HepG2 (cell line): ENCODE data around the gene ZC3H12A. TPM values are rescaled to one million over a fixed set of nuclear protein-coding genes. Genes with fewer than 3 reads are reported as not detected.

ENCODE experiments used
- ATAC-seq: fragments of 200-7000 bp; cut with Tn5 transposase; 3 replicates; pipeline ENCODE4 v1.9.1; 2020; ENCODE audit warnings: mild to moderate bottlenecking, moderate library complexity
- BruUV-seq: library from RNA; stranded (reverse); fragments of 400-500 nt; replicated peaks from 2 replicates; lab custom pipeline; 2021; lab: Mats Ljungman, UMichigan
- CTCF ChIA-PET: fragments of 300-600 bp; formaldehyde crosslinking; extraction: SDS; loops from one replicate; lab custom pipeline; 2021; ENCODE audit warnings: low total read pairs, inconsistent platforms, low intra/inter-chr PET ratio; lab: Yijun Ruan, JAX
- POLR2A ChIA-PET: fragments of 350-600 bp; sonication (Branson Sonifier 250); formaldehyde crosslinking; loops from one replicate; lab custom pipeline; 2020; ENCODE audit warnings: antibody characterized with exemption, inconsistent platforms; lab: Yijun Ruan, JAX
- DNase-seq: peaks from one replicate; pipeline ENCODE4 v3.0.0-alpha.2; 2015; ENCODE audit warnings: low spot score
- FAIRE-seq: peaks from 3 replicates; lab custom pipeline; 2011; peaks lifted over from hg19 to GRCh38; lab: Jason Lieb, UNC
- H2AFZ ChIP-seq: one replicate; pipeline ENCODE4 v1.6.1; 2011; ENCODE audit warnings: low read length, inconsistent platforms
- H3K27ac ChIP-seq: fragments of 300-600 bp; 3 replicates; pipeline ENCODE4 v1.8.0; 2011; ENCODE audit warnings: mixed run types, mild to moderate bottlenecking, mixed read lengths, low read length, inconsistent platforms; ENCODE audit not compliant: insufficient read depth; ENCODE audit errors: extremely low read length
- H3K27me3 ChIP-seq, 2 experiments: fragments of 200-600 bp in 1 of 2; 2 replicates in 1 of 2; 3 replicates in 1 of 2; pipeline versions ENCODE4 v1.6.0 to v1.8.0; 2011; ENCODE audit warnings: low read length in 2 of 2, mild to moderate bottlenecking in 2 of 2, moderate library complexity in 2 of 2, inconsistent platforms in 1 of 2; ENCODE audit not compliant: insufficient read depth in 2 of 2, control insufficient read depth in 1 of 2
- H3K36me3 ChIP-seq, 2 experiments: fragments of 200-600 bp in 1 of 2; replicated peaks in 1 of 2; 2 replicates in 1 of 2; 3 replicates in 1 of 2; pipeline versions ENCODE4 v1.5.1 to v1.8.0; 2011; ENCODE audit warnings: low read length in 2 of 2, inconsistent platforms in 1 of 2; ENCODE audit not compliant: insufficient read depth in 2 of 2, control insufficient read depth in 1 of 2
- H3K4me1 ChIP-seq: 2 replicates; pipeline ENCODE4 v1.5.1; 2012; ENCODE audit warnings: low read length, inconsistent platforms; ENCODE audit not compliant: insufficient read depth
- H3K4me2 ChIP-seq: 2 replicates; pipeline ENCODE4 v1.6.0; 2011; ENCODE audit warnings: low read depth, low read length, inconsistent platforms
- H3K4me3 ChIP-seq, 3 experiments: fragments of 200-600 bp in 1 of 3; sonication (generic), shearing (Covaris generic) in 1 of 3; replicated peaks in 1 of 3; 2 replicates each; pipeline ENCODE4 v1.5.1; 2011 to 2016; ENCODE audit warnings: low read length in 3 of 3, inconsistent platforms in 2 of 3, low read depth in 2 of 3, mild to moderate bottlenecking in 2 of 3, control low read depth in 1 of 3, mixed read lengths in 1 of 3; ENCODE audit not compliant: insufficient read depth in 1 of 3
- H3K79me2 ChIP-seq: one replicate; pipeline ENCODE4 v1.6.1; 2011; ENCODE audit warnings: low read length, inconsistent platforms; ENCODE audit not compliant: insufficient read depth
- H3K9ac ChIP-seq: 2 replicates; pipeline ENCODE4 v1.6.0; 2011; ENCODE audit warnings: mild to moderate bottlenecking, low read depth, low read length, inconsistent platforms; ENCODE audit not compliant: insufficient read depth
- H3K9me3 ChIP-seq: 2 replicates; pipeline ENCODE4 v1.5.1; 2012; ENCODE audit warnings: mild to moderate bottlenecking, low read length
- H4K20me1 ChIP-seq: 2 replicates; pipeline ENCODE4 v1.6.0; 2011; ENCODE audit warnings: inconsistent platforms, mild to moderate bottlenecking, low read length, moderate library complexity; ENCODE audit not compliant: insufficient read depth
- ARID3A ChIP-seq: IDR thresholded peaks from 2 replicates; pipeline ENCODE4 v1.6.1; 2012; ENCODE audit warnings: low read depth, low read length, improper control_type of control experiment
- BHLHE40 ChIP-seq: IDR thresholded peaks from 2 replicates; pipeline ENCODE4 v1.6.1; 2011; ENCODE audit warnings: low read length, improper control_type of control experiment
- CCAR2 ChIP-seq: fragments of 200-400 bp; formaldehyde crosslinking; optimal IDR thresholded peaks from 2 replicates; pipeline ENCODE3; 2018; ENCODE audit warnings: low read depth, mild to moderate bottlenecking, low read length, moderate library complexity
- ELF1 ChIP-seq: sonication (generic); formaldehyde crosslinking; IDR thresholded peaks from 2 replicates; pipeline ENCODE4 v1.4.0; 2020; ENCODE audit warnings: missing genetic modification reagents
- KAT7 ChIP-seq: IDR thresholded peaks from 2 replicates; pipeline ENCODE4 v1.6.1; 2018; ENCODE audit warnings: borderline replicate concordance, missing compliant biosample characterization
- MIER2 ChIP-seq: IDR thresholded peaks from 2 replicates; pipeline ENCODE4 v1.6.1; 2016; ENCODE audit warnings: missing biosample characterization, missing genetic modification reagents
- POLR2A ChIP-seq, 2 experiments: IDR thresholded peaks; 2 replicates each; pipeline ENCODE4 v1.6.1; 2011; ENCODE audit warnings: low read depth in 2 of 2, low read length in 2 of 2, mild to moderate bottlenecking in 1 of 2, moderate library complexity in 1 of 2; ENCODE audit not compliant: insufficient read depth in 1 of 2
- SMYD3 ChIP-seq: sonication (generic); formaldehyde crosslinking; IDR thresholded peaks from 2 replicates; pipeline ENCODE4 v1.8.1; 2023; ENCODE audit warnings: mild to moderate bottlenecking, missing genetic modification reagents
- ZEB1 ChIP-seq: IDR thresholded peaks from 2 replicates; pipeline ENCODE4 v1.6.1; 2012; ENCODE audit warnings: mild to moderate bottlenecking, low read depth, inconsistent platforms; ENCODE audit not compliant: insufficient replicate concordance
- ZNF761 ChIP-seq: sonication (generic); formaldehyde crosslinking; conservative IDR thresholded peaks from 2 replicates; pipeline ENCODE4 v1.4.0; 2020; ENCODE audit warnings: mild to moderate bottlenecking, missing genetic modification reagents
- ZNF790 ChIP-seq: sonication (generic); formaldehyde crosslinking; IDR thresholded peaks from 2 replicates; pipeline ENCODE4 v1.8.0; 2022; ENCODE audit warnings: missing genetic modification reagents, mild to moderate bottlenecking, borderline replicate concordance
- WGBS: methylation state at CpG from one replicate; pipeline ENCODE4 v1.1.6; 2017; ENCODE audit warnings: low lambda C conversion rate; 5-methylcytosine and 5-hydroxymethylcytosine counted together
- in situ Hi-C: cut with HindIII; loops from 2 replicates; pipeline ENCODE4 v1.10.0; 2017; ENCODE audit warnings: low pct_unique_long_range_greater_than_20kb; ENCODE audit not compliant: extremely low pct_ligation_motif_present
- intact Hi-C: fragments of 100-400 bp; cut with micrococcal nuclease; formaldehyde crosslinking; loops from one replicate; pipeline ENCODE4 v1.10.0; 2022; ENCODE audit not compliant: unreplicated experiment
- polyA plus RNA-seq, 8 experiments: library from polyadenylated mRNA; depleted of rRNA in 3 of 8; stranded (reverse) in 7 of 8; unstranded in 1 of 8; fragments of >200 nt; fragmentation: Illumina TruSeq in 4 of 8; extraction: Trizol in 4 of 8; gene quantifications; 2 replicates each; pipeline versions ENCODE4 v1.2.1 to v1.2.3, GENCODE V29; 2011 to 2016; ENCODE audit warnings: low read depth in 4 of 8, missing spikeins in 1 of 8, mixed read lengths in 1 of 8; ENCODE audit not compliant: insufficient read depth in 1 of 8
- total RNA-seq, 5 experiments: library from RNA; depleted of rRNA; stranded (reverse); fragments of >200 nt; fragmentation: Illumina TruSeq; extraction: Trizol; gene quantifications; 2 replicates each; pipeline ENCODE4 v1.2.3, GENCODE V29; 2016; ENCODE audit warnings: low read depth in 1 of 5
- TF ChIP-seq, protein P1 (sequence below): IDR thresholded peaks from 2 replicates; pipeline ENCODE4 v1.6.1; 2016; ENCODE audit warnings: control low read depth

Gene ZC3H12A
- total and polyA plus RNA-seq, 2 of the 13 experiments (the other 11 are each of a cell fraction or from before 2014, with no cell fraction given) = 6.8 to 13.3 TPM

- H3K9ac ChIP-seq = no peak overlapping the region
- H2AFZ ChIP-seq = no peak overlapping the region
- CTCF ChIA-PET = no interaction called here
- DNase-seq (no peak), ATAC-seq (no peak), FAIRE-seq (no peak)
- no peak overlapping the region for H3K4me3 ChIP-seq
- no peaks in the 10 kb centered on the region for H4K20me1 ChIP-seq
- POLR2A ChIA-PET = interaction anchor here (1.5 kb wide), 1 partner anchor 33 kb away, joined by 3 read pairs; no protein-coding TSS in a partner anchor
- H3K9me3 ChIP-seq = no peaks in the 10 kb centered on the region
- H3K79me2 ChIP-seq = peaks cover 2% of the 10 kb centered on the region
- no peak overlapping the region for H3K4me2 ChIP-seq
- 100% methylated on average over 2 of the region's 2 CpGs for WGBS
- H3K4me1 ChIP-seq = peaks cover 13% of the 10 kb centered on the region
- intact Hi-C loops (no loop called here), in situ Hi-C loops (no loop called here)
- no TSS peak for BruUV-seq
- peaks cover 17 to 62% of the 10 kb centered on the region in 2 experiments; a peak in 4 of 5 replicates for H3K36me3 ChIP-seq
- TF ChIP-seq ZEB1 (no peak), MIER2 (CRISPR knock-in tag) (no peak), SMYD3 (CRISPR knock-in tag) (no peak)
- no peaks in the 10 kb centered on the region for H3K27me3 ChIP-seq
- H3K27ac ChIP-seq = no peak overlapping the region
Measured at GRCh38 chr1:37506740-37507139, 32.4 kb downstream of the ZC3H12A start.

DNA sequence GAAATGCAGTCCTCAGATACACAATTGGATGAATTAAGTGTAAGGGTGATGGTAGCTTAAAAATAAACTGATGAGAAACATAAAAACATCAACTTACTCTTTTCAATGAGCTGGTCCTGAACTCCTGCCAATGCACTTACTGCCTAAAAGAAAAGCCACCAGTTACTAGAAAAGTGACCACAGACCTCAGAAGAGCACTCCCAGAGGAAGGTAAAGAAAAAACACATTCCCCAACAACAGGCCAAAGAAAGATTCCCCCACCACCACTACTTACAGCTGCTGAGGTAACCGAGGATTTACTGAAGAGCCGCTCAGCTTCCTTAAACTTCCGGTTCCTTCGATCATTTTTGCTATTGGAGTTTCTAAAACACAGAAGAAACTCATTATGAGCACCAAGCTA, 34.8 kb downstream of the ZC3H12A start:
- Histone ChIP-seq H3K4me3 (no peak overlapping the region), H3K27me3 (no peaks in the 10 kb centered on the region), H3K9ac (no peak overlapping the region), H3K79me2 (peaks cover 20% of the 10 kb centered on the region), H3K36me3 (peaks cover 18 to 53% of the 10 kb centered on the region in 2 experiments; a peak in 4 of 5 replicates), H3K9me3 (no peaks in the 10 kb centered on the region), H3K4me2 (no peak overlapping the region), H3K27ac (no peak overlapping the region), H3K4me1 (peaks cover 13% of the 10 kb centered on the region), H2AFZ (no peak overlapping the region), H4K20me1 (peaks cover 9% of the 10 kb centered on the region; the same call in 1 of the 2 replicates)
- peak; percentile 51 for FAIRE-seq
- ChIA-PET POLR2A (interaction anchor here (1.0 to 1.6 kb wide), 3 partner anchors 11 to 33 kb away, joined by 3 to 5 read pairs (median 4); no protein-coding TSS in a partner anchor), CTCF (interaction anchor here (0.9 kb wide), 1 partner anchor 55 kb away, joined by 3 read pairs; no protein-coding TSS in a partner anchor)
- WGBS = 94% methylated on average over 4 of the region's 4 CpGs
- no TSS peak for BruUV-seq
- intact Hi-C loops = no loop called here
- peak; percentile 28 for DNase-seq
- in situ Hi-C loops = no loop called here
- peak; percentile 56; the same call in 2 of the 3 replicates for ATAC-seq
- TF ChIP-seq BHLHE40 (no peak), CCAR2 (no peak), KAT7 (CRISPR knock-in tag) (no peak), ZNF761 (no peak), ELF1 (no peak), ZNF790 (CRISPR knock-in tag) (no peak), POLR2A (IDR thresholded peaks at IDR 0.05; ENCODE audit: insufficient read depth in 1 of 2, low read depth in 2 of 2, low read length in 2 of 2) (no peak), ARID3A (no peak)
- TF ChIP-seq, protein P1, sequence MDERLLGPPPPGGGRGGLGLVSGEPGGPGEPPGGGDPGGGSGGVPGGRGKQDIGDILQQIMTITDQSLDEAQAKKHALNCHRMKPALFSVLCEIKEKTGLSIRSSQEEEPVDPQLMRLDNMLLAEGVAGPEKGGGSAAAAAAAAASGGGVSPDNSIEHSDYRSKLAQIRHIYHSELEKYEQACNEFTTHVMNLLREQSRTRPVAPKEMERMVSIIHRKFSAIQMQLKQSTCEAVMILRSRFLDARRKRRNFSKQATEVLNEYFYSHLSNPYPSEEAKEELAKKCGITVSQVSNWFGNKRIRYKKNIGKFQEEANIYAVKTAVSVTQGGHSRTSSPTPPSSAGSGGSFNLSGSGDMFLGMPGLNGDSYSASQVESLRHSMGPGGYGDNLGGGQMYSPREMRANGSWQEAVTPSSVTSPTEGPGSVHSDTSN (CRISPR knock-in tag) = no peak
